Tibial nerve (tissue), 4 donors: ENCODE results near the gene HAVCR2. TPM values are rescaled to one million over a fixed set of nuclear protein-coding genes. Genes with fewer than 3 reads are reported as not detected.

Experiments used
- DNase-seq, 2 donors: peaks; one replicate each; pipeline ENCODE4 v3.0.0-alpha.2; 2019; ENCODE audit warnings: low spot score in 2 of 2
- H3K27ac ChIP-seq, 4 donors: fragments of 200-600 bp; sonication (generic) in 3 of 4; one replicate each; pipeline ENCODE4 v1.5.1; 2017 to 2019; ENCODE audit warnings: mild to moderate bottlenecking in 1 of 4
- H3K27me3 ChIP-seq, 2 donors: fragments of 200-600 bp; sonication (generic) in 1 of 2; one replicate each; pipeline versions ENCODE4 v1.5.1 to v1.6.0; 2017 to 2019
- H3K36me3 ChIP-seq, 3 donors: fragments of 200-600 bp; sonication (generic); one replicate each; pipeline ENCODE4 v1.5.1; 2018 to 2019
- H3K4me1 ChIP-seq, 4 donors: fragments of 200-600 bp; sonication (generic) in 3 of 4; one replicate each; pipeline ENCODE4 v1.5.1; 2017 to 2019
- H3K4me3 ChIP-seq, 4 donors: fragments of 200-600 bp; sonication (generic) in 3 of 4; one replicate each; pipeline ENCODE4 v1.5.1; 2017 to 2019; ENCODE audit warnings: mild to moderate bottlenecking in 1 of 4, moderate library complexity in 1 of 4
- H3K9me3 ChIP-seq, 4 donors: fragments of 200-600 bp; sonication (generic) in 3 of 4; one replicate each; pipeline ENCODE4 v1.5.1; 2017 to 2019
- EP300 ChIP-seq, 2 donors: sonication (generic); formaldehyde crosslinking; IDR thresholded peaks; one replicate each; pipeline ENCODE4 v1.6.1; 2017; ENCODE audit warnings: antibody characterized with exemption in 2 of 2, mild to moderate bottlenecking in 1 of 2
- POLR2A ChIP-seq, 2 donors: fragments of 450-650 bp; IDR thresholded peaks; one replicate each; pipeline ENCODE4 v1.6.1; 2017; ENCODE audit warnings: antibody characterized with exemption in 2 of 2, mild to moderate bottlenecking in 2 of 2, moderate library complexity in 2 of 2
- WGBS, 2 donors: methylation state at CpG; one replicate each; pipeline ENCODE4 v1.1.5; 2018; 5-methylcytosine and 5-hydroxymethylcytosine counted together
- total RNA-seq, 4 donors: library from RNA; depleted of rRNA; stranded (reverse); fragments of >200 nt; gene quantifications; one replicate each; pipeline ENCODE4 v1.1.0, GENCODE V29; 2016
- TF ChIP-seq, protein P1 (sequence below), 5 experiments: fragments of 200-600 bp in 3 of 5; fragments of 450-650 bp in 2 of 5; sonication (generic) in 3 of 5; IDR thresholded peaks; one replicate each; pipeline ENCODE4 v1.5.1; 2016 to 2019; ENCODE audit warnings: antibody characterized with exemption in 5 of 5, mild to moderate bottlenecking in 3 of 5, moderate library complexity in 2 of 5

HAVCR2 gene
- total RNA-seq, 4 donors from 2014 or later: 7.7 to 32.1 (median 13.8) TPM

DNA sequence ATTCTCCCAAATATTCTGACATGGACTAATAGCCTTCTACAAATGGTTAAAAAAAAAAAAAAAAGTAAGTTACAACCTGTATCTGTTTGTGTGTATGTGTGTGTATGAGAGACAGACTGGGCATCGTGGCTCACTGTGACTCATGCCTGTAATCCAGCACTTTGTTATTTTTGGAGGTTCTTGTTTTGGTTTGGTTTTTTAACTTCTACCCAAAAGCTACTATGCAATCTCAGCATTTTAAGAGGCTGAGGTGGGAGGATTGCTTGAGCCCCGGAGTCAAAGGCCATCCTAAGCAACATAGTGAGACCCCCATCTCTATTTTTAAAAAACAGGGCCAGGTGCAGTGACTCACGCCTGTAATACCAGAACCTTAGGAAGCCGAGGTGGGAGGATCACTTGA is 32.3 kb downstream of the HAVCR2 start:
- Histone ChIP-seq H3K4me3 (no peak overlapping the region), H3K4me1 (peaks cover 0 to 14% (median 4%) of the 10 kb centered on the region in 4 donors), H3K9me3 (no peaks in the 10 kb centered on the region), H3K36me3 (no peaks in the 10 kb centered on the region), H3K27ac (no peak overlapping the region), H3K27me3 (no peaks in the 10 kb centered on the region)
- WGBS, 2 donors: 48 to 54% methylated on average over 4 of the region's 4 CpGs
- TF ChIP-seq, protein P1, sequence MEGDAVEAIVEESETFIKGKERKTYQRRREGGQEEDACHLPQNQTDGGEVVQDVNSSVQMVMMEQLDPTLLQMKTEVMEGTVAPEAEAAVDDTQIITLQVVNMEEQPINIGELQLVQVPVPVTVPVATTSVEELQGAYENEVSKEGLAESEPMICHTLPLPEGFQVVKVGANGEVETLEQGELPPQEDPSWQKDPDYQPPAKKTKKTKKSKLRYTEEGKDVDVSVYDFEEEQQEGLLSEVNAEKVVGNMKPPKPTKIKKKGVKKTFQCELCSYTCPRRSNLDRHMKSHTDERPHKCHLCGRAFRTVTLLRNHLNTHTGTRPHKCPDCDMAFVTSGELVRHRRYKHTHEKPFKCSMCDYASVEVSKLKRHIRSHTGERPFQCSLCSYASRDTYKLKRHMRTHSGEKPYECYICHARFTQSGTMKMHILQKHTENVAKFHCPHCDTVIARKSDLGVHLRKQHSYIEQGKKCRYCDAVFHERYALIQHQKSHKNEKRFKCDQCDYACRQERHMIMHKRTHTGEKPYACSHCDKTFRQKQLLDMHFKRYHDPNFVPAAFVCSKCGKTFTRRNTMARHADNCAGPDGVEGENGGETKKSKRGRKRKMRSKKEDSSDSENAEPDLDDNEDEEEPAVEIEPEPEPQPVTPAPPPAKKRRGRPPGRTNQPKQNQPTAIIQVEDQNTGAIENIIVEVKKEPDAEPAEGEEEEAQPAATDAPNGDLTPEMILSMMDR (IDR thresholded peaks at IDR 0.05): no peak
- no peak for DNase-seq

DNA sequence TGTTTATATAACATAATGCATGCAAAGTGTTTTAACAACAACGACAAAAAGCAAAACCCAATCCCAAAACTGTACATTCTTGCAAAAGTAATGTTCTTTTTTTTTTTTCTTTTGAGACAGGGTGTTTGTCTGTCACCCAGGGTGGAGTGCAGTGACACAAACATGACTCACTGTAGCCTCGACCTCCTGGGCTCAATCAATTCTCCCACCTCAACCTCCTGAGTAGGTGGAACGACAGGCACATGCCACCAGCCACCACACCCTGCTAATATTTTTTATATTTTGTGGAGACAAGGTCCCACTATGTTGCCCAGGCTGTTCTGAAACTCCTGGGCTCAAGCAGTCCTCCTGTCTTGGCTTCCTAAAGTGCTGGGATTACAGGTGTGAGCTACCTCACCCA is 36.3 kb downstream of the HAVCR2 start:
- 64 to 73% methylated on average over 3 of the region's 3 CpGs for WGBS, 2 donors
- Histone ChIP-seq H3K27me3 (no peaks in the 10 kb centered on the region), H3K4me3 (no peak overlapping the region), H3K4me1 (peaks cover 0 to 14% (median 4%) of the 10 kb centered on the region in 4 donors), H3K27ac (no peak overlapping the region), H3K36me3 (no peaks in the 10 kb centered on the region), H3K9me3 (no peaks in the 10 kb centered on the region)
- TF ChIP-seq POLR2A (IDR thresholded peaks at IDR 0.05) (no peak), EP300 (IDR thresholded peaks at IDR 0.05) (no peak)
- TF ChIP-seq, protein P1 (IDR thresholded peaks at IDR 0.05): no peak
- DNase-seq: no peak

DNA sequence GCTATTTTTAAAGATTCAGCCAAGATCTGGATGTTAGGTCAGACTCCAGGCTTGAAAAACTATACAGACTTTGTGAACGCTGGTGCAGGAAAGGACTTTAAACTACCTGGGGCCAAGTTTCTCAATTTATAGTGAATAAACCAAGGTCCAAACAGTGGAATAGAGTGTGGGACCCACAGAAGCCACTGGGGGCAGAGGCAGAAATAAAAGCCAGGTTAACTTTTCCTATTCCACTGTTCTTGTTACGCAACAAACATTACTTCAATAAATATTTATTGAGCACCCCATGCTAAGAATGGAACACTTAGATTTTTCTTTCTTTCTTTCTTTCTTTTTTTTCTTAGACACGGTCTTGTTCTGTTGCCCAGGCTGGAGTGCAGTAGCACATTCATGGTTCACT is 38.9 kb downstream of the HAVCR2 start:
- no peak for DNase-seq
- no peaks in the 10 kb centered on the region for H3K36me3 ChIP-seq
- H3K9me3 ChIP-seq: no peaks in the 10 kb centered on the region
- TF ChIP-seq, protein P1 (IDR thresholded peaks at IDR 0.05): no peak
- no peak for TF ChIP-seq POLR2A (IDR thresholded peaks at IDR 0.05)
- 78 to 83% methylated on average over 3 of the region's 3 CpGs for WGBS, 2 donors
- no peak overlapping the region for H3K27ac ChIP-seq
- no peaks in the 10 kb centered on the region for H3K4me1 ChIP-seq
- H3K27me3 ChIP-seq: no peaks in the 10 kb centered on the region
- H3K4me3 ChIP-seq: no peak overlapping the region

DNA sequence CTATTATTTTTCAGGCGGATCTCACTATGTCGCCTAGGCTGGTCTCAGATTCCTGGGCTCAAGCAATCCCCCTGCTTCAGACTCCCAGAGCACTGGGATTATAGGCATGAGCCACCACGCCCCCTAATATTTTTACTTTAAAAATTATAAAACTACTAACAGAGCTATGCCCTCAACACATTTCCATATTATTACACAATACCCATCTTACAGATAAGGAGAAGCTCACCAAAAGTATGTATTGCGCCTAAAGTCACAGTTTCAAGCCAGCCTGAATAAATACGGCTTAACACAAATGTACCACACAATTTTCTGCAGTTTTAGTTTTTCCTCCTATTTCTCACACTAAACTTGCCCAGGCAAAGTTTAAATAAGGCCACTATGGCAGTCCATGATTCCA is 40.1 kb downstream of the HAVCR2 start:
- no peak for DNase-seq
- H3K4me3 ChIP-seq: no peak overlapping the region
- H3K36me3 ChIP-seq: no peaks in the 10 kb centered on the region
- 91 to 92% methylated on average over 5 of the region's 5 CpGs for WGBS, 2 donors
- no peaks in the 10 kb centered on the region for H3K4me1 ChIP-seq
- no peak overlapping the region for H3K27ac ChIP-seq
- no peak for TF ChIP-seq EP300 (IDR thresholded peaks at IDR 0.05)
- TF ChIP-seq POLR2A (IDR thresholded peaks at IDR 0.05): no peak
- TF ChIP-seq, protein P1 (IDR thresholded peaks at IDR 0.05): no peak
- no peaks in the 10 kb centered on the region for H3K9me3 ChIP-seq
- H3K27me3 ChIP-seq: no peaks in the 10 kb centered on the region

DNA sequence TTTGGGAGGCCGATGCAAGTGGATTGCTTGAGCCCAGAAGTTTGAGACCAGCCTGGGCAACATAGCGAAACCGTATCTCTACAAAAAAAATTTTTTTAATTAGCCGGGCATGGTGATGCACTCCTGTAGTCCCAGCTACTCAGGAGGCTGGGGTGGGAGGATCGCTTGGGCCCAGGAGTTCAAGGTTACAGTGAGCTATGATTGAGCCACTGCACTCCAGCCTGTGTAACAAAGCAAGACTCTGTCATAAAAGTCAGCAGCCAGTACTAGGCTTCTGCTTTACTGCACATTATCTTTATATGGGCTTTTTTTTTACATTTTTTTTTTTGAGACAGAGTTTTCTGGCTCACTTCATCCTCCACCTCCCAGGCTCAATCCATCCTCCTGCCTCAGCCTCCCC is 40.5 kb downstream of the HAVCR2 start:
- TF ChIP-seq, protein P1 (IDR thresholded peaks at IDR 0.05): no peak
- TF ChIP-seq POLR2A (IDR thresholded peaks at IDR 0.05) (no peak), EP300 (IDR thresholded peaks at IDR 0.05) (no peak)
- Histone ChIP-seq H3K9me3 (no peaks in the 10 kb centered on the region), H3K27ac (no peak overlapping the region), H3K27me3 (no peaks in the 10 kb centered on the region), H3K36me3 (no peaks in the 10 kb centered on the region), H3K4me3 (no peak overlapping the region), H3K4me1 (no peaks in the 10 kb centered on the region)
- DNase-seq: no peak
- 90 to 91% methylated on average over 5 of the region's 5 CpGs for WGBS, 2 donors
